HG02852 (cell line): Measurements from ENCODE around the gene FAM193B.

ENCODE experiments used
- ATAC-seq: cut with Tn5 transposase; IDR thresholded peaks from one replicate; pipeline ENCODE4 v1.9.1; 2021; ENCODE audit warnings: mild to moderate bottlenecking, moderate library complexity; ENCODE audit not compliant: unreplicated experiment

Gene FAM193B

DNA sequence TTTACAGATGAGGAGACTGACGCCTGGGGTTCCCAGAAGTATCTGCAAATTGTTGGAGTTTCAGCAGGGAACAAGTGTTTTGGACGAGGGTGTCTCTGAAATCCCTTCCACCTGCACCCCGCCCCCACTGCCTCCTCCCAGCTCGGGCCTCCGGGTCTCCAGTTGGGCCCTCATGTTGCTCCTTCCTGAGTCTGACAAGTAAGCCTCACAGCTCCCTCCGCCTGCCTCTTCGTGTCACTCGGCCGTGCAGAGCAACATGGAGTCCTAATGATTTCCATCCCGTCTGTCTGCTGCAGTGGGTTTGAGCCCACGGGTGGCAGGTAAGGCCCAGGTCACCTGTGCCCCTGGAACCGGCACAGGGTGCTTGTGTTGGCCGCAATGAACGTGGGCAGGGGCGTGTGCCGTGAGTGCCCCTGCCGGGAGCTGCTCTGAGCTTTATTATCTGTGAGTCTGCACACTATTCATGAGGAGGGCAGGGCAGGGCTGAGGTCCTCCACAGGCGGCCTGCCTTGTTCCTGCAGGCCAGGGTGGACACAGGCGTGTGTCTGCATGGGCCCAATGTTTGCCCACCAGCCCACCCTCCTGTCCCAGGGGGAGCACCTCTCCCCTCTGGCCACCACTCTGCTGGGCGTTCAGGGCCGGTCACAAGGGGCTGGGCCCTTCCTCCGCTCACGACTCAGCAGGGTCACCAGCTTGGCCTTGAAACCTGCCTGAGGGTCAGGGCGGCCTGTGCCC is 50.8 kb downstream of the FAM193B start:
- no peak for ATAC-seq

DNA sequence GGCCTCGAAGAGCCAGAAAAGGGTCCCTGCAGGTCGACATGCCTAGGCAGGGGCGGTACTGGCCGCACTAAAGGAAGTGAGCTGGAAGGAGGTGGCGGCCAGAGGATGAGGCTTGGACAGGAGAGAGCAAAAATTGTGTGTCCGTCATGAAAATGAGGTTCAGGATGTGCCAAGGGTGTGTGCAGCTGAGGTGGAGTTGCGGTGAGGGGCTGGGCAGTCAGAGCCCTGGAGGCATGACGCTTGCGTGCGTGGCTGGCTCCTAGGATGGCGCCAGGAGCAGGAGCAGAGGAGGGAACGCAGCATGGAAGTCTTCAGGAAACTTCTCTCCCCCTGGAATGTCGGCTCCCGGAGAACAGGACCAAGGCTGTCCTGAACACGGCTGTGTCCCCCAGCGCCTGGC is 51.5 kb downstream of the FAM193B start:
- no peak for ATAC-seq

DNA sequence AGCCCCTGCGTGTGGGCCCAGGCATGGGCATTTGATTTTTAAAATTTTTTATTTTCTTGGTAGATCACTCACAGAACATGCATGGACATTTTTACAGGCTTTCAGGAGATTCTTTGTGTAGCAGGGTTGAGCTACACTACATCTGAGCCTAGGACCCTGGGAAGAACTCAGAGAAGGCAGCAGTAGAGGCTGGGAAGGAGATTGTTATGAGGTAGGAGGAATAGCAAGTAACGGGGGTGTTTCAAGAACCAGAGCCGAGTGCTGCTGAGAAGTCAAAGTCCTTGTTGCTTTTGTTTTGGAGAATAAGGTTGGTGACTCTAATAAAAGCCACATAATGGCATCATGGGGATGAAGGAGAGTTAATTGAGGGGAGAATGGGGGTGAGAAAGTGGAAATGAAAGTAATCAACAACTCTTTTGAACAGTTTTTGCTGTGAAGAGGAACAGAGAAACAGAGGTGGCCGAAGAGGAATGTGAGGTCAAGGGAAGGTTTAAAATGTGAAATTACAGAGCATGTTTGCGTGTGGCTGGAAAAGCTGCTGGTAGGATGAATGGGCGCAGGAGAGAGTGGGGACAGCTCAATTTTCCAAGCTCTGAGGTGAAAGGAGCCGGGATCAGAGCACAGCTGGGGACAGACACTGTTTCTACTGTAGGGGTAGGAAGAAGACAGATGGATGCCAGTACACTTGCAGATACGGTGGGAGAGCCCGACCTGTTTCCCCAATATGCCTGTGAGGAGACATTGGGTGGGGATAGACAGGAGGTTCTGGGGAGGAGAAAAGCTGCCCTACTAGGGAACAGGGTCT is 52.3 kb downstream of the FAM193B start:
- no peak for ATAC-seq

DNA sequence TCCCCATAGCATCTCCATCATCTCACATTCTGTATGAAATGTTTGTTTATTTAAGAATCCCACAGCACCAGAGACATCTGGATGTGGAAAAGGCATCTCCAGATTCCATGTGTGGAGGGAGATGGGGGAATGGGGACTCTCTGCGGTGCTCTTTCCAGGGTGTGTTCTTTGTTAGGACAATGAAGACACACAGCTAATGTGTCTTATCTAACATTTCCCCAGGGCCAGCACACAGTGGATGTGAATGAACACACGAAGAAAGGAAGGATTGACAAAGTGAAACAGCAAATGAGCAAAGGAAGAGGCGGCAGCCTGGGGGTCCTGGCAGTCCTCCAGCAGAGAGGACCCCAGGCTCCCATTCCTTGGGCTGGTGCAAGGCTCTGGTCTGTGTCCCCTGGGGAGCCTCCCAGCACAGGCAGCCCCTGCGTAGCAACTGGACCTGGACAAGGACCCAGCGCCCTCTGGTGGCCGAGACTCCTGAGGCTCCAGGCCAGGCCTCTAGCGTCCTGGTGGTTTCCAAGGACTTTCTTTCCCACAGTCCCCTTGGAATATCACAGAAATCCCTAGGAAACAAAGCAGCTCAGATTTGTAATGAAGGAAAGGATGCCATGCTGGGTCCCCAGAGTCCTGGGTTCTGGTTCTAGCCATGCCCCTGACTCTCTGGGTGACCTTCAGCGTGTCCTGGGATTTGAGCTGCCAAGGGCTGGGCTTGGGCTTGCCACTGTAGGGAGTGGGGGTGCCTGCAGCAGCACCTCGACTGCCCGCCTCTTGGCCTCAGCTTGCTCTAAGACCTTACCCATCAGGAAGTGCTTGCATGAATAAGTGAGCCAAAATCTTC is 53.5 kb downstream of the FAM193B start:
- no peak for ATAC-seq

DNA sequence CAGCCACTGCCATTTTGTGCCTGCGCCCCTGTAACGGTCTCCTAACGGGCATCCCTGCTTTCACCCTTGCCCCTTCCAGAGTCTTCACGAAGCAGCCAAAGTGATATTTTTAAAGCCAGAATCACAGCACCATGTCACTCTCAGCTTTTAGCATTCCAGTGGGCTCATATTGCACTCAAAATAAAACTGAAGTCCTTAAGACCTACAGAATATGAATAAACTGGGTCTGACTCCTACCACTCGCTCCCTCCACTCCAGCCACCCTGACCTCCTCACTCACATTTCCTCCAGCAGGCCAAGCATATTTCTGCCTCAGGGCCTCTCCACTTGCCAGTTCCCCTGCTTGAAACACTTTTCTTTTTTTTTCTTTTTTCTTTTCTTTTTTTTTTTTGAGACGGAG is 54.5 kb downstream of the FAM193B start:
- no peak for ATAC-seq

DNA sequence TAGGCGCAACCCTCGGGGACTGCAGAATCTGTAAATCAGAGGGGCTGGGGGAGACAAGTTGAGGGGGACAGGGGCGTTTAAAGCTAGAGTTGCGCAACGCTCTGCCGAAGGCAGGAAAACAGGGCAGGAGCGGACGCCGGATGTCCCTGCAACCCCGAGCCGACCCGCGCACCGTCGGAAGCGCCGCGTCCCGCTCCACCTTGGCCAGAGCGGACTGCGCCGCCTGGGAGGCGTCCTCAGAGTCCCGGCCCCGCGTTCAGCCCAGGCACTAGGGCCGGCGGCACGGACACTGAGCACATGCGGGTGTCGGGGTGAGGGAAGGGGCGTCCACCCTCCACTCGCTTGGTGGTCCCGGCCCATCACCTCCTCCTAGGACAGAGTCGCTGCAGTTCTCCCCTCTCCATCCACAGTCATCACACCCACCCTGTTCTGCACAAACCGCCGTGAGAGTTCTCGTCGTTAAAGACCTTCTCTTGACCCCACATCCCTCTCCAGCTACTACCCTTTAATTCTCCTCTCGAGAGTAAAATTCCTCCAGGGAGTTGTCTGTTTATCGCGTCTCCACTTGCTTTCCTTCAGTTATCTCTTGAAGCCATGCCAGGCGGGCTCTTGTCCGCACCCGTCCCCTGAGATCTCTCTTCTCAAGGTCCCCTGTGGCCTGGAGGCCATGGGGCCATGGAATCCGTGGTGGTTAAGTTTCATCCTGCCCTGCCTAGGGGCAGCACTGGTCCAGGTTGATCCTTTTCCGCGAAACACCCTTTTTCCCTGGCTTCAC is 56.2 kb downstream of the FAM193B start:
- ATAC-seq = no peak

DNA sequence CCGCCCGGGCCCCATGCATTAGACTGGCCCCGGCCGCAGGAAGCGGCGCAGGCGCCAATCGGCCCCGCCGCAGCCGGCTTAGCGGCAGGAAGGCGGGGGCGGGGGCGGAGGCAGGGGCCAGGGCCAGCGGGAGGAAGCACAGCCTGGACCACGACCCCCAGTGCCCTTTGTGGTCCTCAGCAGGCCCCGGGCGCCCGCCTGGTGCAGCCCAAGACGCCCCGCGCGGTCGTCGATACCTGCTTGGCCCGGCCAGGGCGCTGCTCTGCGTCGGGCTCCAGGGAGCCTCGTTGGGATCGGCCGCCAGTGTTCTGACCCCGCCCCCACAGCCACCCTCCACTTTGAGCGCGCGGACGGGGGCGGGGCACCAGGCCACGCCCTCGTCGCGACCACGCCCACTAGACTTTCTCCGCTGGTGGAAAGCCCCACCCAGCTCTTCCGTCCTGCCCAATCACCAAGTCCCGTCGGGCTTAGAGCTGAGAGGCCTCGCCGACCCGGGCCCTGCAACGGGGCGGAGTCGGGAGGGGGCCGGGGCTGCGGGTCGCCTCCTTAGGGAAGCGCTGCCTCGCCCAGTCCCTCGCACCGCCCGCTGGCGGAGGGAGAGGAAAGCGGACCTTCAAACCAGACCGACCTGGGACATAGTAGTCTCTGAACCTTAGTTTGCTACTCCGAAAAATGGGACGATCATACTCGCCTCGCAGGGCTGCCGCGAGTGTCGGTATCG is 56.9 kb downstream of the FAM193B start, which contains the start of gene PDLIM7:
Gene PDLIM7, minus strand, starts transcription at position 313 of the 721 bp plus-strand sequence. CDS start 1,092 bp downstream, outside the sequence.
- peak; percentile 77 for ATAC-seq

DNA sequence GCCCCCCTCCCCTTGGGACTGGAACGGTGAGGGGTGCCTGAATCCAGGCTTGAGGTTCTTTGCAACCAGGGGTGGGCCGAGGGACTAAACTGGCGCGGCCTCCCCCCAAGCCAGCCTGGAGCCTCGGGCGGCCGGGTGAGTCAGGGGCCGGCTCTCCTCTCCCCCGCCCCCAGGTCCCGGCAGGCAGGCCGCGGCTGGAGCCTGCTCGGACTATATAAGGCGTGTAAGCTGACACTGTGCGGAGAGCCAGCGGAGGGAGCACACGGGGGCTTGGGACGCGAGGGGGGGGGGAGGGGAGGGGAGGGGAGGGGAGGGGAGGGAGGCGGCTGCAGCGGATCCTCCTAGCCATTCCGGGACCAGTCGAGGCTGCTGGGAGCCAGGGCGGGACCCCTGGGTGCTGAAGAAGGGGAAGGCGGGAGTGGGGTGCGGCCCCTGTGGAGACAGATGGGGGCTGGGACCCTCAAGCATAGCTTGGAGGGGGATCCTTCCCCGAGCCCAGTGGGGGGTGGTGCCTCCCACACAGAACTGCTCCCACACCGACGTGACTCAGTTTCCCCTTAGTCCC is 57.6 kb downstream of the FAM193B start:
- ATAC-seq = no peak

DNA sequence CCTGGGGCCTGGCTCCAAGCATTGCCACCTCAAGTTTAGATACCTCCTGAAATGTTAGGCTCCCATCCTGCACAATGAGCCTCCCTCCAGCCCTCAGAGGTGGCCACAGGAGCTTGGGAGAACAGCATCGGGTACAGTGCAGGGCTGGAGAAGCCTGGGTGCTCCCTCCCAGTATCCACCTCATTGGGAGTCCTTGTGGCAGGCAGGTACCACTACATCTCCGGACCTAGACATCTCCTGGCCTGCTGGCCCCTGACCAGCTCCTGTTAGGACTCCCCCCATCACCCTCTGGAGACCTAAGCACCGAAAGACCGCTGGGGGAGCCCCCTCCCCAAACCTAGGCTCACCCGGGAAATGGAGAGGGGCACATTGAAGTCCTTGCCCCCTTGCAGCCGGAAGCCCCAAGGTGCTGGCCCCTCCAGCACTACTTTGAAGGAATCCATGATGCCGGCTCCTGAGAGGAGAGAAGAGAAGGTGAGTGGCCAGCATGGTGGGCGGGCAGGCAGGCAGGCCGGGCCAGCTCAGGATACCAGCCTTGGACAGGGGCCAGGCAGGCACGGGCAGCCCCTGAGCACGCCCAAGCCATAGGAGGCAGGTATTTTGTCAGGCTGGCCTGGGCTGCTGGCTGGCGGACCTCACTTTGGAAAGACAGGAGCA is 58.2 kb downstream of the FAM193B start:
- no peak for ATAC-seq

DNA sequence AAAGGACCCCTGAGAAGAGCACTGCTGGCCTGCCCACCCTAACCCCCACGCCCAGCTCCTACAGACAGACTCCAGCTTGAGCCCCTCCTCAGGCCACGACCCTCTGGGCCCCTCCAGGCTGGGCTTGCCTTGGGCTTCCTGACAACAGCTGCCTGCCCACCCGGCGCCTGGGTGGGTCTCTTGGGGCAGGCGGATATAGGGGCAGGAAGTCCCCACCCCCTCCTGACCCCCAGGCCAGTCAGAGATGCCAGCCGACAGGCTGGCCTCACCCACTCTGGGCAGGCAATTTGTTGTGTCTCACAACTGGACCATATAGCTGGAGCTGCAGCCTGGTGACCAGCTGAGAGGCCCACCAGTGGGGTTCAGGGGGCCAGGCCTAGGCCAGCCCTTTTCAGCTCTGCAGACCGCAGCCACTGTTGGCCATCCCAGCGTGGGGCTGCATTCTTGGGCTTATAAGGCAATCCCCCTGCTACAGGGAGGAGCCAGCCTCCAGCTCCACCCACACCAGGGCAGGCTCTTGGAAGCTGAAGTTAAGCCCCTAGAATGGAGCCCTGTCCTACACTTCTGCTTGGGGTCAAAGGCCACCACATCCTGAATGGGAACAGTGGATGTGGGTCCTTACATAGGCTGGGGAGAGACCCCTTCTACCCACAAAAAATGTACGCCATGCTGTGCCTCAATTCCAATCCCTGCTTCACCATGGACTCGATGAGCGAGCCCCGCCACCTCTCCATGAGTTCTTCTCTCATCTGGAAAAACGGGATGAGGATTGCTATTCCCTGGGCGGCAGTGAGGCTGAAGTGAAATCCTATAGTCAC is 58.9 kb downstream of the FAM193B start:
- ATAC-seq = no peak

DNA sequence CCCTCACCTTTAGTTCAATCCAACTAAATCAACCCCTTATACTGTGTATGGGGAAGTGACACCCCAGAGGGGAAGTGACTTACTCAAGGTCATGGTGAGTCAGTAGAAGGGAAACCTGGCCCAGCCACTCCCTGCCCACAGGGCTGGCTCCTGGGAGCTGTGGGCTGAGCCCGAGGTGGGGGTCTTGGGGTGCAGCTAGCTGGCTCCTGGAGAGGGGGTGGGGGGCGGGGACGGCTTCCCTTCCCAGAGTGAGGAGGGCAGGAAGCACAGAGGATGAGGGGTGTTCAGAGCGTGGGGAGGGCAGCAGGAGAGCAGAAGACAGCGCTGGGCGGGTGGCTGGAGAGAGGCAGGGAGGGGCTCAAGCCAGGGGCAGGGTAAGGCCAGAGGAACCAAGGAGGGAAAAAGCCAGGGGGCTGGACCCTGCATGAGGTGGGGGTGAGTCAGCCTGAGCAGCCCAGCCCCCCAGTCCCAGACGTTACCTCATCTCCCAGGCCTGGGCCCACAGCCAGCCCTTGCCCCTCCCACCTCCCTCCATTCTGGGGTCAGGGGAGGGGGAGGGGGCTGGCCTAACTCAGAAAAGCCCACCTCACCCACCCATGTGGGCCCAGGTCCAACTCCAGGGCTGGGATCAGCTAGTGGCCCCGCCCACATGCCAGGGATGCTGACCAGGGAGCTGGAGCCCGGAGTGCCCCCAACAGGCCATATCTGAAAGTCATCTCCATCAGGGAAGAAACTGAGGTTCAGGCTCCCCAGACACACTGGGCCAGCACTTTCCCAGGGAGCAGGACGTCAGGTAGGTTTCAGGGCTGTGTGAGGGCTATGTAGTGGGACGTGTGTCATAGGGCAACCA is 59.8 kb downstream of the FAM193B start:
- no peak for ATAC-seq

DNA sequence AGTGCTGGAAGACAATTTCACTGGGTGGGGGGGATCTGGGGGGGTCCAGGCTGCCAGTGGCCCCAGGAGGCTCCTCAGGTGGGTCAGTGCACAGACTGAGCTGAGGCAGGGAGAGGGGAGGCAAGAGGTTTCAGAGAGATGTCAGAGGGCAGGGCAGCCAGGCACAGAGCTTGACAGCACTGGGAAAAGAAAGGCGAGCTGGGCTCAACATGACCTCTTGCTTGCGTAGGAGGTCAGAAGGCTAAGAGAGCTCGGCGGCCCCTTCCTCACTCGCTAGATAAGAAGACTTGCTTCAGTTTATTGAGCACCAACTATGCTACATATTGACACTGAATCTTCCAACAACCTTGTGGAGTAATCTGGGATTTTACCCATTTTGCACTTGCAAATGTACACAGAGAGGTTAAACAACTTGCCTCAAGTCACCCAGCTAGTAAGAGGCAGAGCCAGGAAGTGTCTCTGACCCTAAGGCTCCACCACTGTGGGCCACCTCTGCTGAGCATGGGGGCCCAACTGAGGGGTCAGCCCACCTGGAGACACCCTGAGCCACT is 60.5 kb downstream of the FAM193B start:
- ATAC-seq = no peak

DNA sequence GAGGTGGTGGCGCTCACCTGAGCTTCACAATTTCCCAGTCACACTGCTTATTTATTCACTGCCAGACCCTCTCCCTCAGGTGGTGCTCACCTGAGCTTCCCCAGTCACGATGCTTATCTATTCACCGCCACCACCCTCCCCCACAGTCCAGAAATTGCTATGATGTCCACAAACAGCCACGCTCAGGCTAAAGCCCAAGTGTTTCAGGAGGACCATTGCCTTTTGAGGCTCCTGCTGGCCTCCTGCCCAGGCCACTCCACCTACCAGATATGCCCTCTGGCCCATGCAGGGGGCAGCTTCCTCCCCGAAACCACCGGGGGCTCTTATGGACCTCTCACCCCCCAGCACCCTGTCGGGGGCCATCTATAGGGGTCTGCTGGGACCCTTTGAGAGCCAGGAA is 61.5 kb downstream of the FAM193B start:
- ATAC-seq = no peak

DNA sequence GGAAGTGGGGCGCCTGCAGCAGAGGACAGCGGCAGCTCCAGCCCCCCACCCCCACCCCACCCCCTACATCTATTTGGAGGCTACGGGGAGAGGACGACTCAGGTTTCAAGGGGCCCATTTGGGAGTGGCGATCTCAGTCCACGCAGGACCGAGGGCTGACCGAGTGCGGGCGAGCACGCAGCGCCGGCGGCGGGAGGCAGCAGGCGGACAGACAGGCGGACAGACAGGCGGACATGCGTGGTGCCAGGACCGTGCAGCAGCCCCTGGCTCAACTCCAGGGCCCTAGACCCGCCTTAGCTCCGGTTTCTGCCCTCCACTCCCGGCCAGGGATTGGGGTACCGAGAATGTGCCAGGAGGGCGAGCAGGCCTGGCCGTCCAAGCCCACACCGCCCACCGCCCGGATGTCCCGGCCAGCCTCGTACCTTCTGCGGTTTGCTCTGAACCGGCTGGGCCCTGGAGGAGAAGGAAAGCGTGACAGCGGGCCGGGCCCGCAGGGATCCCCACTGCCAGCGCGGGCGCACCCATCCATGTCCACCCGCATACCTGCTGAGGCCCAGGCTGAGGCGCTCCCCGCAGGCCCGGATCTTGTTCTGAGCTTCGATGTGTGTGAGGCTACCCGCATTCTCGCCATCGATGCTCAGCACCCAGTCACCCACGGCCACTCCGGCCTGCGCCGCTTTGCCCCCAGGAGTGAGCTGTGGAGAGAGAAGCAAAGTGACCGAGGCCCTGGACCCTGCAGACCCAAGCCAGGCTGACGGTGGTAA is 62.2 kb downstream of the FAM193B start:
- ATAC-seq = no peak

DNA sequence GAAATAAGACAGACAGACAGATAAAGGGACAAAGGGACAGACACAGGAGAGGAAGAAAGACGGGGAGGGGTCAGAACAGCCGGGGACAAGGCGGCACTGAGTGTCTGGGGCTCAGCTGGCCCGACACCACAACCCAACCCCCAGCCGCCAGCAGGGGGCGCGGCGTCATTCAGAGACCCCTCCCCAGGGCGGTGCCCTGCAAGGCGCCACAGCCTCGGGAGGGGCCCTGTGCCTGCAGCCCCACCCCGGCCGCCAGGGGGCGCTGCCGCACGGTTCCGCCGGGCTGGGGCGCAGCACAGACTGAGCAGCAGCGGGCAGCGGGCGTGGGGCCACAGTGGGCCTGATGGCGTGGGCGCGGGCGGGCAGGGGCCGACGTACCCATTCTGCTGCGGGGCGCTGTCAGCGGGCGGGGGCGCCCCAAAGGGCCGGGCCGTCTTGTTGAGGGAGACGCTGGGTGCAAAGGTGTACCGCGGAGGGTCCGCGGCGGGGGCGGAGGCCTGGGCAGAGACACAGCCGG is 62.9 kb downstream of the FAM193B start:
- ATAC-seq = no peak

DNA sequence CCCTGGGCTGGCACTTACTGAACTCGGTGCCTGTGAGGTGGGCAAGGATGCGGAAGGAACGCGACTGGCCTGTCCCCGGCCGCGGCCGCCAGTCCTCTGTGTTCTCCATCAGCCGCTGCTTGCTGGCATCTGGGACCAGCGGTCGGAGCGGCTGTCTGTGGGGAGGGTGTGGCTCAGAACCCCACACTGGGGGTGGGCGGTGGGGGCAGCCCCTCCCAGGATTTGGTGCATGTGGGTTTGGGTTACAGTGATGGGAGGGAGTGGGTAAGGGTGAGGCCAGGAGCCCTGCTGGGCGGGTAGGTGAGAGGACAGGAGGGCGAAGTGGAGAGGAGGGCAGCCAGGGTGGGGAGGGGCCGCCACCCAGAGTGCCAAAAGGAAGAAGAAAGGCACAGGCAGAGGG is 63.4 kb downstream of the FAM193B start:
- no peak for ATAC-seq
